B cell (primary cell): ENCODE measurements around the gene KIAA0586.

Experiments
- CTCF ChIP-seq: fragments of 200-600 bp; IDR thresholded peaks from one replicate; pipeline ENCODE4 v1.8.0; 2022; ENCODE audit warnings: antibody characterized with exemption, mild to moderate bottlenecking
- EZH2 ChIP-seq: IDR thresholded peaks from 2 replicates; pipeline ENCODE4 v1.6.1; 2012; ENCODE audit warnings: borderline replicate concordance, low read depth, mild to moderate bottlenecking, moderate library complexity, low read length; ENCODE audit not compliant: insufficient read depth, poor library complexity, severe bottlenecking

- TF ChIP-seq CTCF (no peak), EZH2 (no peak)
Observed at GRCh38 chr14:58555647-58556046, 128.1 kb downstream of the KIAA0586 start.
